HEK293T (cell line): ENCODE measurements around the gene CACNA1E.

ENCODE experiments used
- CTBP1 ChIP-seq: fragments of 450-650 bp; IDR thresholded peaks from 2 replicates; pipeline ENCODE4 v1.6.1; 2016; ENCODE audit warnings: borderline replicate concordance
- LEF1 ChIP-seq: fragments of 450-650 bp; IDR thresholded peaks from 2 replicates; pipeline ENCODE4 v1.6.1; 2017; ENCODE audit warnings: mild to moderate bottlenecking, borderline replicate concordance

- TF ChIP-seq LEF1 (no peak), CTBP1 (no peak)
Measured at GRCh38 chr1:181742426-181742825, 259.1 kb downstream of the CACNA1E start.
